Endothelial cell (in vitro differentiated cells): ENCODE measurements around the gene KMT5C. TPM values are rescaled to one million over a fixed set of nuclear protein-coding genes. Genes with fewer than 3 reads are reported as not detected.

Experiments used
- DNase-seq: peaks from one replicate; pipeline ENCODE4 v3.0.0; 2021; ENCODE audit warnings: low spot score
- H3K27ac Mint-ChIP-seq: one replicate; pipeline ENCODE4 v1.8.0; 2021; ENCODE audit warnings: mixed read lengths, inconsistent platforms; ENCODE audit not compliant: unreplicated experiment
- H3K27me3 Mint-ChIP-seq: one replicate; pipeline ENCODE4 v1.8.0; 2021; ENCODE audit warnings: mild to moderate bottlenecking, moderate library complexity, mixed read lengths, inconsistent platforms; ENCODE audit not compliant: unreplicated experiment
- H3K36me3 Mint-ChIP-seq: one replicate; pipeline ENCODE4 v1.8.0; 2021; ENCODE audit warnings: mild to moderate bottlenecking, low read depth, mixed read lengths, inconsistent platforms; ENCODE audit not compliant: unreplicated experiment
- H3K4me1 Mint-ChIP-seq: one replicate; pipeline ENCODE4 v1.8.0; 2021; ENCODE audit warnings: mild to moderate bottlenecking, mixed read lengths, inconsistent platforms; ENCODE audit not compliant: unreplicated experiment
- H3K4me3 Mint-ChIP-seq: one replicate; pipeline ENCODE4 v1.8.0; 2021; ENCODE audit warnings: mild to moderate bottlenecking, mixed read lengths, inconsistent platforms; ENCODE audit not compliant: unreplicated experiment
- H3K9me3 Mint-ChIP-seq: one replicate; pipeline ENCODE4 v1.8.0; 2021; ENCODE audit warnings: mixed read lengths, inconsistent platforms; ENCODE audit not compliant: unreplicated experiment
- CTCF ChIP-seq: fragments of 200-600 bp; sonication (generic); IDR thresholded peaks from one replicate; pipeline ENCODE4 v1.5.0; 2021; ENCODE audit warnings: antibody characterized with exemption; ENCODE audit not compliant: unreplicated experiment
- total RNA-seq: library from RNA; stranded (reverse); fragmentation: NEBNext Ultra II Directional; extraction: Animal tissue kit (Norgen Biotek cat#: 25700); gene quantifications from one replicate; pipeline ENCODE4 v1.2.1, GENCODE V29; 2021; ENCODE audit not compliant: unreplicated experiment

Gene KMT5C
- total RNA-seq, 1 donor from 2014 or later: 18.4 TPM

- no peak for TF ChIP-seq CTCF
- no peak for DNase-seq
- no peaks in the 10 kb centered on the region for H3K9me3 Mint-ChIP-seq
- no peak overlapping the region for H3K27ac Mint-ChIP-seq
- H3K4me1 Mint-ChIP-seq: peaks cover 9% of the 10 kb centered on the region
- peaks cover 33% of the 10 kb centered on the region for H3K27me3 Mint-ChIP-seq
- H3K36me3 Mint-ChIP-seq: no peaks in the 10 kb centered on the region
- no peak overlapping the region for H3K4me3 Mint-ChIP-seq
These were observed 12.4 kb downstream of the KMT5C start for GRCh38 chr19:55352040-55352439.

DNA sequence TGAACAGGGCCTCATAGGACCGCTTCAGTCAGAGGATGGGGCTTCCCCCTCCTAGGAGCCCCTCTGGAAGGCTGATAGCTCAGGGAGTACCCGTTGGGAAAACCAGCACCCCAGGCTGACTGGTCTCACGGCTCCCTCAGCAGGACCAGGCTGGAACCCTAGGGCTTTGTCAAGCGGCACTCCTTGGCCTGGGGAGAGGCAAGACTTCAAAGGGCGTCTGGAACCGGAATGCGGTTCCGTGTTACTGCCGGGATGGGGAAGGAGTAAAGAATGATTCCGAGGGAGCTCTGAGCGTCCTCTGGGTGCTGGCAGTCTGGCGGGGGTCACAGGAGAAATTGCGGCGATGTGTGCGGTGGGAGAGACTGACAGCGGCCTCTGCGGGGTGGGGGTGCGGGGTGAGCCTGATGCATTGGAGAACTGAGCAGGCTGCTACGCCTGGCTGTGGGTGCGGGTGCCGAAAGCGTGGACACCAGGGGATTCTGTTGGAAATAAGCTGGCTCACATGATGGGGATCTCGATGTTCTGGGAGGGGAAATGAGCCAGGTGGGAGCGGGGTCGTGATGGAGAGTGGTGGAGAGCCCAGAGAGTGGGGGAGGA is 13.0 kb downstream of the KMT5C start:
- TF ChIP-seq CTCF: no peak
- peaks cover 38% of the 10 kb centered on the region for H3K27me3 Mint-ChIP-seq
- H3K9me3 Mint-ChIP-seq: no peaks in the 10 kb centered on the region
- no peaks in the 10 kb centered on the region for H3K36me3 Mint-ChIP-seq
- DNase-seq: no peak
- H3K27ac Mint-ChIP-seq: no peak overlapping the region
- H3K4me3 Mint-ChIP-seq: no peak overlapping the region
- H3K4me1 Mint-ChIP-seq: peaks cover 9% of the 10 kb centered on the region

GRCh38 chr19:55353356-55353802 is 13.7 kb downstream of the KMT5C start:
- Mint-ChIP-seq H3K9me3 (no peaks in the 10 kb centered on the region), H3K4me3 (no peak overlapping the region), H3K27me3 (peaks cover 35% of the 10 kb centered on the region), H3K4me1 (peaks cover 9% of the 10 kb centered on the region), H3K36me3 (peaks cover 3% of the 10 kb centered on the region), H3K27ac (no peak overlapping the region)
- no peak for TF ChIP-seq CTCF
- DNase-seq: no peak

DNA sequence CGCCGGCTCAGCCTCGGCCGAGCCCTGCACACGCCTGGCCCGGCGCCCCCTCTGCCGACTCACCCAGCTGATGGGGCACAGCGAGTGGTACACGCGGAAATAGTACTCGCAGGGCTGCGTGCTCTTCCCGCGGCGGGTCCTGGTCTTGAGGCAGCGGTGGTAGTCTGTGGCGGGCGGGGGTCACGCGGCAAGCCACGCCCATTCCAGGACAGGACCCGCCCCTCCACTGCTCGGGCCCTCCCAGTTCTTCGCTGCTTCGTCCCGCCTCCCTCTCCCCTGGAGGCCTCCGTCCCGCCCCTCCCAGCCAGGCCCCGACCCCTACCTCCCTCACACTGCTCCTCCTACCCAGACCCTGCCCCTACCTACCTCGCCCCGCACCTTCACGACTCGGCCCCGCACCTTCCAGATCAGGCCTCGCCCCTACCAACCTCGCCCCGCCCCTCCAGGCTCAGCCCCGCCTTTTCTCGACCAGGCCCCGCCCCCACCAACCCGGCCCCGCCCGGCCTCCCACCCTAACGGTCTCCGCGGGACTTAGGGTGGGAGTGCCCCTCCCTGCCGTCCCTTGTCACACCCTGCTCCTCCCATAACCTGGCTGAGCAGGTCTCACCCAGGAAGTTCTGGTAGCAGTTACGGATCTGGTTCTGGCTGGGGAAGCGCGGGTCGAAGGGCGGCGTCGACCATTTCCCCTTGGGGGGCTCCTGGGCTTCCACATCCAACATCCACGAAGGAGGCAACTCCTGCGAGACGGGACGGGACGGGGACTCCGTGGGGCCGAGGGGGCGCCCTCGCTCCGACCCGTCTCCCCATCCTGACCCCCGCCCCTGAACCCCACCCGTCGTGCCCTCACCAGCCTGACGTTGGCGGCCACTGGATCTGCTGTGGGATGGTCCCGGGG is 14.4 kb downstream of the KMT5C start:
- TF ChIP-seq CTCF: no peak
- no peak overlapping the region for H3K27ac Mint-ChIP-seq
- H3K9me3 Mint-ChIP-seq: no peaks in the 10 kb centered on the region
- DNase-seq: peak; percentile 72
- peaks cover 3% of the 10 kb centered on the region for H3K4me1 Mint-ChIP-seq
- H3K27me3 Mint-ChIP-seq: peaks cover 35% of the 10 kb centered on the region
- H3K4me3 Mint-ChIP-seq: peak overlapping the region; percentile 73
- peaks cover 3% of the 10 kb centered on the region for H3K36me3 Mint-ChIP-seq
